ENCODE data around the gene ADAM19. TPM values are rescaled to one million over a fixed set of nuclear protein-coding genes. Genes with fewer than 3 reads are reported as not detected.
"Not testable (repeated sequence)": the region's sequence is repeated elsewhere in the genome, so short reads cannot be mapped to it uniquely, and the experiment has no call there.

The ADAM19 gene
- polyA plus RNA-seq, 1 of the 3 experiments (the other 2 are of a cell fraction): 46.9 TPM

- H3K4me1 ChIP-seq (ENCODE audit: control insufficient read depth in 1 of 2, insufficient read depth in 2 of 2, low read depth in 1 of 2, low read length in 1 of 2): no peaks in the 10 kb centered on the region
- peaks cover 6% of the 10 kb centered on the region; the same call in 1 of the 2 replicates for H4K20me1 ChIP-seq (ENCODE audit: insufficient read depth)
- ChIA-PET POLR2A (no interaction called here), CTCF (interaction anchor here (0.8 to 2.2 kb wide), 7 partner anchors 9 to 233 kb away, joined by 3 to 14 read pairs (median 3); no protein-coding TSS in a partner anchor)
- peaks cover 38% of the 10 kb centered on the region for H3F3A ChIP-seq (replicated peaks; ENCODE audit: insufficient read depth)
- no peaks in the 10 kb centered on the region for H3K27me3 ChIP-seq (ENCODE audit: insufficient read depth)
- H3K9me2 ChIP-seq: no peaks in the 10 kb centered on the region
- no peak overlapping the region for H2AFZ ChIP-seq (ENCODE audit: low read depth)
- no peak overlapping the region for H3K9ac ChIP-seq
- no peak overlapping the region for H3K4me2 ChIP-seq
- DNase-seq: no peak
- H3K79me2 ChIP-seq (ENCODE audit: insufficient read depth): peaks cover 24% of the 10 kb centered on the region; the same call in 1 of the 2 replicates
- no peaks in the 10 kb centered on the region for H3K9me3 ChIP-seq
- H3K27ac ChIP-seq (ENCODE audit: low read depth in 2 of 2, low read length in 1 of 2): no peak overlapping the region
- peaks cover 54 to 74% of the 10 kb centered on the region in 2 experiments for H3K36me3 ChIP-seq (replicated peaks in 1 of 2; ENCODE audit: control insufficient read depth in 1 of 2, insufficient read depth in 2 of 2, low read length in 1 of 2)
- TF ChIP-seq FOXJ3 (CRISPR knock-in tag; IDR thresholded peaks at IDR 0.05): no peak
- no peak for TF ChIP-seq RXRA (IDR thresholded peaks at IDR 0.05; ENCODE audit: borderline replicate concordance, low read depth)
- no peak for TF ChIP-seq IRF3 (IDR thresholded peaks at IDR 0.05; ENCODE audit: low read depth, low read length)
- TF ChIP-seq FOSL2 (IDR thresholded peaks at IDR 0.05; ENCODE audit: borderline replicate concordance, low read depth): no peak
- TF ChIP-seq EP300 (IDR thresholded peaks at IDR 0.05; ENCODE audit: borderline replicate concordance in 1 of 2, low read depth in 1 of 2, low read length in 1 of 2): no peak
- TF ChIP-seq TAF1 (IDR thresholded peaks at IDR 0.05; ENCODE audit: borderline replicate concordance, low read depth, low read length): no peak
- TF ChIP-seq TEAD4 (IDR thresholded peaks at IDR 0.05; ENCODE audit: borderline replicate concordance, insufficient read depth): no peak
- no peak for TF ChIP-seq YY1 (IDR thresholded peaks at IDR 0.05; ENCODE audit: low read depth)
- WGBS (ENCODE audit: low lambda C conversion rate): 90% methylated on average over 2 of the region's 2 CpGs
- H3K4me3 ChIP-seq (ENCODE audit: low read depth in 2 of 2, low read length in 1 of 2): no peak overlapping the region
Observed at GRCh38 chr5:157485340-157485739, 90.2 kb downstream of the ADAM19 start.

GRCh38 chr5:157484768-157485167 is 90.8 kb downstream of the ADAM19 start:
- H3K9me2 ChIP-seq: no peaks in the 10 kb centered on the region
- no peak overlapping the region for H2AFZ ChIP-seq (ENCODE audit: low read depth)
- H3K9me3 ChIP-seq: no peaks in the 10 kb centered on the region
- DNase-seq: no peak
- POLR2A ChIA-PET: no interaction called here
- 85% methylated on average over 3 of the region's 5 CpGs for WGBS (ENCODE audit: low lambda C conversion rate)
- H3F3A ChIP-seq (replicated peaks; ENCODE audit: insufficient read depth): peaks cover 39% of the 10 kb centered on the region
- H3K9ac ChIP-seq: no peak overlapping the region
- peaks cover 6% of the 10 kb centered on the region; the same call in 1 of the 2 replicates for H4K20me1 ChIP-seq (ENCODE audit: insufficient read depth)
- H3K4me2 ChIP-seq: no peak overlapping the region
- H3K27me3 ChIP-seq (ENCODE audit: insufficient read depth): no peaks in the 10 kb centered on the region
- TF ChIP-seq, protein P1, sequence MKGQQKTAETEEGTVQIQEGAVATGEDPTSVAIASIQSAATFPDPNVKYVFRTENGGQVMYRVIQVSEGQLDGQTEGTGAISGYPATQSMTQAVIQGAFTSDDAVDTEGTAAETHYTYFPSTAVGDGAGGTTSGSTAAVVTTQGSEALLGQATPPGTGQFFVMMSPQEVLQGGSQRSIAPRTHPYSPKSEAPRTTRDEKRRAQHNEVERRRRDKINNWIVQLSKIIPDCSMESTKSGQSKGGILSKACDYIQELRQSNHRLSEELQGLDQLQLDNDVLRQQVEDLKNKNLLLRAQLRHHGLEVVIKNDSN (IDR thresholded peaks at IDR 0.05; ENCODE audit: borderline replicate concordance, low read depth): no peak
- no peak for TF ChIP-seq EP300 (IDR thresholded peaks at IDR 0.05; ENCODE audit: borderline replicate concordance in 1 of 2, low read depth in 1 of 2, low read length in 1 of 2)
- TF ChIP-seq POLR2AphosphoS5 (IDR thresholded peaks at IDR 0.05; ENCODE audit: low read depth, low read length): no peak
- H3K4me3 ChIP-seq (ENCODE audit: low read depth in 2 of 2, low read length in 1 of 2): no peak overlapping the region
- no peaks in the 10 kb centered on the region for H3K4me1 ChIP-seq (ENCODE audit: control insufficient read depth in 1 of 2, insufficient read depth in 2 of 2, low read depth in 1 of 2, low read length in 1 of 2)
- H3K79me2 ChIP-seq (ENCODE audit: insufficient read depth): peaks cover 24% of the 10 kb centered on the region; the same call in 1 of the 2 replicates
- CTCF ChIA-PET: interaction anchor here (0.8 to 2.2 kb wide), 8 partner anchors 8 to 232 kb away, joined by 3 to 14 read pairs (median 3); no protein-coding TSS in a partner anchor
- H3K36me3 ChIP-seq (replicated peaks in 1 of 2; ENCODE audit: control insufficient read depth in 1 of 2, insufficient read depth in 2 of 2, low read length in 1 of 2): peaks cover 53 to 69% of the 10 kb centered on the region in 2 experiments
- no peak overlapping the region for H3K27ac ChIP-seq (ENCODE audit: low read depth in 2 of 2, low read length in 1 of 2)

DNA sequence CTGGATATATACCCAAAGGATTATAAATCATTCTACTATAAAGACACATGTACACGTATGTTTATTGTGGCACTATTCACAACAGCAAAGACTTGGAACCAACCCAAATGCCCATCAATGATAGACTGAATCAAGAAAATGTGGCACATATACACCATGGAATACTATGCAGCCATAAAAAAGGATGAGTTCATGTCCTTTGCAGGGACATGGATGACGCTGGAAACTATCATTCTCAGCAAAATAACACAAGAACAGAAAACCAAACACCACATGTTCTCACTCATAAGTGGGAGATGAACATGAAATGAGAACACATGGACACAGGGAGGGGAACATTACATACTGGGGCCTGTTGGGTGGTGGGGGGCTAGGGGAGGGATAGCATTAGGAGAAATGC is 92.9 kb downstream of the ADAM19 start:
- H3K4me2 ChIP-seq; H3K27ac ChIP-seq (ENCODE audit: low read depth in 2 of 2, low read length in 1 of 2); H3K4me1 ChIP-seq (ENCODE audit: control insufficient read depth in 1 of 2, insufficient read depth in 2 of 2, low read depth in 1 of 2, low read length in 1 of 2); POLR2A ChIA-PET; H3K27me3 ChIP-seq (ENCODE audit: insufficient read depth); H3K9me2 ChIP-seq; H3K9ac ChIP-seq; H4K20me1 ChIP-seq (ENCODE audit: insufficient read depth); DNase-seq; H2AFZ ChIP-seq (ENCODE audit: low read depth); H3K9me3 ChIP-seq; H3K4me3 ChIP-seq (ENCODE audit: low read depth in 2 of 2, low read length in 1 of 2): not testable (repeated sequence)
- CTCF ChIA-PET: interaction anchor here (1.1 to 1.6 kb wide), 3 partner anchors 146 to 335 kb away, joined by 3 to 4 read pairs (median 3); no protein-coding TSS in a partner anchor
- peaks cover 49 to 57% of the 10 kb centered on the region in 2 experiments for H3K36me3 ChIP-seq (replicated peaks in 1 of 2; ENCODE audit: control insufficient read depth in 1 of 2, insufficient read depth in 2 of 2, low read length in 1 of 2)
- peaks cover 24% of the 10 kb centered on the region; the same call in 1 of the 2 replicates for H3K79me2 ChIP-seq (ENCODE audit: insufficient read depth)
- WGBS (ENCODE audit: low lambda C conversion rate): 88% methylated on average over 2 of the region's 2 CpGs
- peaks cover 54% of the 10 kb centered on the region for H3F3A ChIP-seq (replicated peaks; ENCODE audit: insufficient read depth)

Measured in SK-N-SH (cell line).